B cell (primary cell): ENCODE data around the gene HAO1.

Experiments
- EZH2 ChIP-seq: IDR thresholded peaks from 2 replicates; pipeline ENCODE4 v1.6.1; 2012; ENCODE audit warnings: borderline replicate concordance, low read depth, mild to moderate bottlenecking, moderate library complexity, low read length; ENCODE audit not compliant: insufficient read depth, poor library complexity, severe bottlenecking
- TF ChIP-seq, protein P1 (sequence below): fragments of 200-600 bp; IDR thresholded peaks from one replicate; pipeline ENCODE4 v1.8.0; 2022; ENCODE audit warnings: antibody characterized with exemption, mild to moderate bottlenecking

DNA sequence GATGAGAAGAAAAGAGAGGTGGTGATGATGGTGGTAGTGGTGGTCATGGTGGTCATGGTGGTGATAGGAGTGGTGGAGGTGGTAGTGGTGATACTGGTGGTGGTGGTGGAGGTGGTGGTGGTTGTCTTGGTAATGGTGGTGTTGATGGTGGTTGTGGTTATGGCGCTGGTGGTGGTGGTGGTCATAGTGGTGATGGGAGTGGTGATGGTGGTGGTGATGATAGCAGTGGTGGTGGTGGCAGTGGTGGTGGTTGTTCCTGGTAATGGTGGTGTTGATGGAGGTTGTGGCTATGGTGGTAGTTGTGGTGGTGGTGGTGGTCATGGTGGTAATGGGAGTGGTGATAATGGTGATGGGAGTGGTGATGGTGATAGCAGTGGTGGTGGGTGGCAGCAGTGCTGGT is 36.8 kb downstream of the HAO1 start:
- TF ChIP-seq, protein P1, sequence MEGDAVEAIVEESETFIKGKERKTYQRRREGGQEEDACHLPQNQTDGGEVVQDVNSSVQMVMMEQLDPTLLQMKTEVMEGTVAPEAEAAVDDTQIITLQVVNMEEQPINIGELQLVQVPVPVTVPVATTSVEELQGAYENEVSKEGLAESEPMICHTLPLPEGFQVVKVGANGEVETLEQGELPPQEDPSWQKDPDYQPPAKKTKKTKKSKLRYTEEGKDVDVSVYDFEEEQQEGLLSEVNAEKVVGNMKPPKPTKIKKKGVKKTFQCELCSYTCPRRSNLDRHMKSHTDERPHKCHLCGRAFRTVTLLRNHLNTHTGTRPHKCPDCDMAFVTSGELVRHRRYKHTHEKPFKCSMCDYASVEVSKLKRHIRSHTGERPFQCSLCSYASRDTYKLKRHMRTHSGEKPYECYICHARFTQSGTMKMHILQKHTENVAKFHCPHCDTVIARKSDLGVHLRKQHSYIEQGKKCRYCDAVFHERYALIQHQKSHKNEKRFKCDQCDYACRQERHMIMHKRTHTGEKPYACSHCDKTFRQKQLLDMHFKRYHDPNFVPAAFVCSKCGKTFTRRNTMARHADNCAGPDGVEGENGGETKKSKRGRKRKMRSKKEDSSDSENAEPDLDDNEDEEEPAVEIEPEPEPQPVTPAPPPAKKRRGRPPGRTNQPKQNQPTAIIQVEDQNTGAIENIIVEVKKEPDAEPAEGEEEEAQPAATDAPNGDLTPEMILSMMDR: no peak
- TF ChIP-seq EZH2: no peak
